PC-3 (cell line): ENCODE data around the gene PARVA. TPM values are rescaled to one million over a fixed set of nuclear protein-coding genes. Genes with fewer than 3 reads are reported as not detected.
A peak's percentile ranks its signal among the peaks of the same experiment; 100 is the strongest.

Experiments used
- ATAC-seq: fragments of 200-7000 bp; cut with Tn5 transposase; 2 replicates; pipeline ENCODE4 v1.9.1; 2020; ENCODE audit warnings: mild to moderate bottlenecking, moderate library complexity
- BruUV-seq: library from RNA; stranded (reverse); fragments of 400-500 nt; replicated peaks from 2 replicates; lab custom pipeline; 2021; lab: Mats Ljungman, UMichigan
- CTCF ChIA-PET: fragments of 300-600 bp; sonication (Branson Sonifier 250); formaldehyde crosslinking; loops from one replicate; lab custom pipeline; 2022; ENCODE audit warnings: antibody characterized with exemption; lab: Charles Lee
- POLR2A ChIA-PET: fragments of 300-600 bp; sonication (Branson Sonifier 250); formaldehyde crosslinking; loops from one replicate; lab custom pipeline; 2022; ENCODE audit warnings: antibody characterized with exemption; ENCODE audit not compliant: unreplicated experiment; lab: Charles Lee
- DNase-seq: peaks from one replicate; pipeline ENCODE4 v3.0.0-alpha.2; 2015
- H2AFZ ChIP-seq: fragments of 300-600 bp; sonication (generic); 2 replicates; pipeline ENCODE4 v1.6.0; 2016; ENCODE audit warnings: antibody characterized with exemption, low read length
- H3F3A ChIP-seq: fragments of 300-600 bp; sonication (generic); one replicate; pipeline ENCODE4 v1.6.0; 2017; ENCODE audit warnings: antibody characterized with exemption, low read length, control low read depth, mild to moderate bottlenecking; ENCODE audit not compliant: unreplicated experiment
- H3K27ac ChIP-seq: fragments of 300-600 bp; sonication (generic); 2 replicates; pipeline ENCODE4 v1.5.1; 2016; ENCODE audit warnings: mild to moderate bottlenecking, low read length
- H3K27me3 ChIP-seq: fragments of 300-600 bp; sonication (generic); 2 replicates; pipeline ENCODE4 v1.6.1; 2016; ENCODE audit warnings: low read length, mixed read lengths
- H3K36me3 ChIP-seq: fragments of 300-600 bp; sonication (generic); 2 replicates; pipeline ENCODE4 v1.6.1; 2016; ENCODE audit warnings: low read depth, mixed run types, low read length, mixed read lengths
- H3K4me1 ChIP-seq: fragments of 300-600 bp; sonication (generic); 2 replicates; pipeline ENCODE4 v1.5.1; 2016; ENCODE audit warnings: low read length; ENCODE audit not compliant: insufficient read depth
- H3K4me2 ChIP-seq: fragments of 300-600 bp; sonication (generic); 2 replicates; pipeline ENCODE4 v1.6.0; 2016; ENCODE audit warnings: low read length
- H3K4me3 ChIP-seq: fragments of 300-600 bp; sonication (generic); 2 replicates; pipeline ENCODE4 v1.5.1; 2016; ENCODE audit warnings: mild to moderate bottlenecking, low read length, mixed read lengths
- H3K79me2 ChIP-seq: fragments of 300-600 bp; sonication (generic); 2 replicates; pipeline ENCODE4 v1.6.1; 2017; ENCODE audit warnings: low read length, mixed read lengths
- H3K9ac ChIP-seq: fragments of 300-600 bp; sonication (generic); 2 replicates; pipeline ENCODE4 v1.6.0; 2016; ENCODE audit warnings: mild to moderate bottlenecking, low read length
- H3K9me2 ChIP-seq: fragments of 300-600 bp; sonication (generic); replicated peaks from 2 replicates; pipeline ENCODE4 v1.6.1; 2016; ENCODE audit warnings: mixed run types, low read length, mixed read lengths
- H3K9me3 ChIP-seq: fragments of 300-600 bp; sonication (generic); 2 replicates; pipeline ENCODE4 v1.6.1; 2016; ENCODE audit warnings: low read length, mixed read lengths
- H4K20me1 ChIP-seq: fragments of 300-600 bp; sonication (generic); 2 replicates; pipeline ENCODE4 v1.6.1; 2016; ENCODE audit warnings: low read length, mixed read lengths
- EZH2 ChIP-seq: fragments of 300-600 bp; sonication (generic); IDR thresholded peaks from one replicate; pipeline ENCODE4 v1.6.1; 2017; ENCODE audit warnings: antibody characterized with exemption, mild to moderate bottlenecking, low read length; ENCODE audit not compliant: unreplicated experiment
- EZH2phosphoT487 ChIP-seq: fragments of 300-600 bp; sonication (generic); IDR thresholded peaks from 2 replicates; pipeline ENCODE4 v1.6.1; 2018; ENCODE audit warnings: mild to moderate bottlenecking, antibody characterized with exemption, low read length, borderline replicate concordance
- intact Hi-C: fragments of 100-400 bp; cut with micrococcal nuclease; formaldehyde crosslinking; loops from 2 replicates; pipeline ENCODE4 v1.9.0; 2023
- total RNA-seq: library from RNA; depleted of rRNA; stranded (reverse); fragments of >200 nt; gene quantifications from 2 replicates; pipeline ENCODE4 v1.2.3, GENCODE V29; 2014
- TF ChIP-seq, protein P1 (sequence below): fragments of 300-600 bp; sonication (generic); conservative IDR thresholded peaks from 2 replicates; pipeline ENCODE4 v1.5.1; 2017; ENCODE audit warnings: antibody characterized with exemption, low read depth, mild to moderate bottlenecking, low read length

Gene PARVA
- total RNA-seq, 1 experiment from 2014 or later = 13.5 TPM

GRCh38 chr11:12394601-12395000, 17.2 kb downstream of the PARVA start:
- H3K79me2 ChIP-seq = peaks cover 4% of the 10 kb centered on the region; the same call in 1 of the 2 replicates

GRCh38 chr11:12395333-12395732, 18.0 kb downstream of the PARVA start:
- CTCF ChIA-PET = no interaction called here
- no peak for TF ChIP-seq EZH2
- no peak for TF ChIP-seq EZH2phosphoT487
- TF ChIP-seq, protein P1, sequence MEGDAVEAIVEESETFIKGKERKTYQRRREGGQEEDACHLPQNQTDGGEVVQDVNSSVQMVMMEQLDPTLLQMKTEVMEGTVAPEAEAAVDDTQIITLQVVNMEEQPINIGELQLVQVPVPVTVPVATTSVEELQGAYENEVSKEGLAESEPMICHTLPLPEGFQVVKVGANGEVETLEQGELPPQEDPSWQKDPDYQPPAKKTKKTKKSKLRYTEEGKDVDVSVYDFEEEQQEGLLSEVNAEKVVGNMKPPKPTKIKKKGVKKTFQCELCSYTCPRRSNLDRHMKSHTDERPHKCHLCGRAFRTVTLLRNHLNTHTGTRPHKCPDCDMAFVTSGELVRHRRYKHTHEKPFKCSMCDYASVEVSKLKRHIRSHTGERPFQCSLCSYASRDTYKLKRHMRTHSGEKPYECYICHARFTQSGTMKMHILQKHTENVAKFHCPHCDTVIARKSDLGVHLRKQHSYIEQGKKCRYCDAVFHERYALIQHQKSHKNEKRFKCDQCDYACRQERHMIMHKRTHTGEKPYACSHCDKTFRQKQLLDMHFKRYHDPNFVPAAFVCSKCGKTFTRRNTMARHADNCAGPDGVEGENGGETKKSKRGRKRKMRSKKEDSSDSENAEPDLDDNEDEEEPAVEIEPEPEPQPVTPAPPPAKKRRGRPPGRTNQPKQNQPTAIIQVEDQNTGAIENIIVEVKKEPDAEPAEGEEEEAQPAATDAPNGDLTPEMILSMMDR = no peak
- Histone ChIP-seq H3K4me1 (no peaks in the 10 kb centered on the region), H3K9me3 (no peaks in the 10 kb centered on the region), H3K79me2 (peaks cover 4% of the 10 kb centered on the region; the same call in 1 of the 2 replicates), H3K36me3 (no peaks in the 10 kb centered on the region), H3K4me2 (no peak overlapping the region), H3K9ac (no peak overlapping the region), H2AFZ (no peak overlapping the region), H3K27me3 (no peaks in the 10 kb centered on the region), H3K4me3 (no peak overlapping the region), H3F3A (no peaks in the 10 kb centered on the region), H3K27ac (no peak overlapping the region), H4K20me1 (no peaks in the 10 kb centered on the region), H3K9me2 (no peaks in the 10 kb centered on the region)
- intact Hi-C loops = no loop called here
- BruUV-seq = no TSS peak
- POLR2A ChIA-PET = no interaction called here
- no peak for ATAC-seq
- DNase-seq = no peak

More at GRCh38 chr11:12394601-12395000, 17.2 kb downstream of the PARVA start:
- TF ChIP-seq, protein P1 = no peak
- TF ChIP-seq EZH2 (no peak), EZH2phosphoT487 (no peak)
- Histone ChIP-seq H3K27ac (no peak overlapping the region), H3K4me3 (no peak overlapping the region), H3K4me1 (no peaks in the 10 kb centered on the region), H3K27me3 (no peaks in the 10 kb centered on the region), H3K9me3 (no peaks in the 10 kb centered on the region), H3K36me3 (no peaks in the 10 kb centered on the region), H3K9ac (no peak overlapping the region), H4K20me1 (no peaks in the 10 kb centered on the region), H2AFZ (no peak overlapping the region), H3K4me2 (no peak overlapping the region), H3F3A (no peaks in the 10 kb centered on the region), H3K9me2 (no peaks in the 10 kb centered on the region)
- no TSS peak for BruUV-seq
- POLR2A ChIA-PET = no interaction called here
- CTCF ChIA-PET = no interaction called here
- no peak for DNase-seq
- ATAC-seq = no peak
- intact Hi-C loops = no loop called here

DNA sequence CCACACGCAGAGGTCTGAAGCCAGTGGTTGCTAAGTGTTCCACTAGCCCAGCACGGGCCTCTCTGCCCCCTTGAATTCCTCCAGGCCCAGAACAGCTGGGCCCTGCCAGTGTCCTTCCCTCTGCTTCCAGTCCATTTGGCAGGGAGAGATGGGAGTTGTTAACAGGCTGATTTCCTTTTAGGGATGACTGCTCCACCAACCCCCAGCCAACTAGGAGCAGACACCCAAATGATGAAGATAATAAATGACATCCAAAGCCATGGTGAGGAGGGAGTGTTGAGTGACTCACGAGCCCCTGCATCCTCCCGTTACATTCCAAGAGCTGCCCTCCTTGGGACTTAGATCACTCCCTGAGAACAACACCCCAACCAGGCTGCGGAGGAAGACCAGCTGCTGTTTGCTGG, 20.6 kb downstream of the PARVA start:
- no peaks in the 10 kb centered on the region for H3K79me2 ChIP-seq
- peak; percentile 33; the same call in 1 of the 2 replicates for ATAC-seq
- no peaks in the 10 kb centered on the region for H3F3A ChIP-seq
- H3K4me1 ChIP-seq = peaks cover 3% of the 10 kb centered on the region
- H3K36me3 ChIP-seq = no peaks in the 10 kb centered on the region
- TF ChIP-seq, protein P1 = no peak
- TF ChIP-seq EZH2phosphoT487 = no peak
- TF ChIP-seq EZH2 = no peak
- H3K4me2 ChIP-seq = no peak overlapping the region
- H3K9me2 ChIP-seq = no peaks in the 10 kb centered on the region
- ChIA-PET POLR2A (no interaction called here), CTCF (no interaction called here)
- no peak overlapping the region for H3K9ac ChIP-seq
- H4K20me1 ChIP-seq = no peaks in the 10 kb centered on the region
- H3K27ac ChIP-seq = no peak overlapping the region
- no peak overlapping the region for H3K4me3 ChIP-seq
- no peaks in the 10 kb centered on the region for H3K27me3 ChIP-seq
- no peaks in the 10 kb centered on the region for H3K9me3 ChIP-seq
- no peak overlapping the region for H2AFZ ChIP-seq
- intact Hi-C loops = no loop called here
- BruUV-seq = no TSS peak
- peak; percentile 28 for DNase-seq
